Memory B cell (primary cell): Measurements from ENCODE around the gene RPL28.
A peak's percentile ranks its signal among the peaks of the same experiment; 100 is the strongest.
"Not testable (repeated sequence)": the region's sequence is repeated elsewhere in the genome, so short reads cannot be mapped to it uniquely, and the experiment has no call there.

Experiments
- ATAC-seq: fragments of 150-1000 bp; cut with Tn5 transposase; 2 replicates; pipeline ENCODE4 v1.10.0; 2021; ENCODE audit warnings: low read depth, mild to moderate bottlenecking, moderate library complexity
- DNase-seq, 2 donors: peaks; one replicate each; pipeline ENCODE4 v3.0.0; 2022; ENCODE audit warnings: low spot score in 2 of 2
- H3K27ac Mint-ChIP-seq: one replicate; pipeline ENCODE4 v1.8.0; 2022; ENCODE audit warnings: mild to moderate bottlenecking, moderate library complexity, mixed read lengths
- H3K27me3 Mint-ChIP-seq: one replicate; pipeline ENCODE4 v1.8.0; 2022; ENCODE audit warnings: mixed read lengths
- H3K36me3 Mint-ChIP-seq: one replicate; pipeline ENCODE4 v1.8.0; 2022; ENCODE audit warnings: mild to moderate bottlenecking, mixed read lengths
- H3K4me1 Mint-ChIP-seq: one replicate; pipeline ENCODE4 v1.8.0; 2022; ENCODE audit warnings: mixed read lengths
- H3K4me3 Mint-ChIP-seq: one replicate; pipeline ENCODE4 v1.8.0; 2022; ENCODE audit warnings: mild to moderate bottlenecking, moderate library complexity, mixed read lengths
- H3K9me3 Mint-ChIP-seq: one replicate; pipeline ENCODE4 v1.8.0; 2022; ENCODE audit warnings: mixed read lengths

RPL28 gene

GRCh38 chr19:55406826-55407549 is 21.3 kb downstream of the RPL28 start:
- peak overlapping the region; percentile 92 for H3K4me3 Mint-ChIP-seq
- ATAC-seq, result no peak
- peak overlapping the region; percentile 98 for H3K27ac Mint-ChIP-seq
- no peaks in the 10 kb centered on the region for H3K27me3 Mint-ChIP-seq
- DNase-seq, result no peak
- peaks cover 8% of the 10 kb centered on the region for H3K9me3 Mint-ChIP-seq
- peaks cover 17% of the 10 kb centered on the region for H3K4me1 Mint-ChIP-seq
- peaks cover 18% of the 10 kb centered on the region for H3K36me3 Mint-ChIP-seq

DNA sequence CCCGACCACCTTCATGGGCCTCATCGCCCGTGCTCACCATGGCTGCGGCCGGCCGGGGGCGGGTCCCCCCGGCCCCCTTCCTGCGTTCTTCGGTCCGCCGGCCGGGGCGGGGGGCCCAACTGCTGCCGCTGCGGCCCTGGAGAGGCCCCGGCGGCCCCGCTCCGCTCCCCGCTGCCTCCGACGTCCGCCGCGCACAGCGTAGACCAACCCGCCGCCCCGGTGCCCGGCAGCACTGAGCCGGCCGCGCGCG is 21.7 kb downstream of the RPL28 start, which contains the start of gene UBE2S:
UBE2S (minus strand) TSS at position 239 of the 250 bp plus-strand sequence; CDS start at position 40, 199 bp downstream.
- H3K27me3 Mint-ChIP-seq, ATAC-seq, DNase-seq, H3K9me3 Mint-ChIP-seq: not testable (repeated sequence)
- Mint-ChIP-seq H3K27ac (peak within 1 kb of the TSS; percentile 98), H3K4me1 (peaks cover 17% of the 10 kb centered on the region), H3K4me3 (peak within 1 kb of the TSS; percentile 92), H3K36me3 (peaks cover 18% of the 10 kb centered on the region)

- DNase-seq (peak; percentile 96 to 98), ATAC-seq (peak; percentile 82)
- H3K9me3 Mint-ChIP-seq, result peaks cover 8% of the 10 kb centered on the region
- H3K27me3 Mint-ChIP-seq, result no peaks in the 10 kb centered on the region
- peaks cover 17% of the 10 kb centered on the region for H3K4me1 Mint-ChIP-seq
- H3K4me3 Mint-ChIP-seq, result peak overlapping the region; percentile 92
- peak overlapping the region; percentile 98 for H3K27ac Mint-ChIP-seq
- peaks cover 18% of the 10 kb centered on the region for H3K36me3 Mint-ChIP-seq
Observed at GRCh38 chr19:55407800-55408532, 22.2 kb downstream of the RPL28 start.

GRCh38 chr19:55408533-55408872 is 22.8 kb downstream of the RPL28 start:
- H3K4me1 Mint-ChIP-seq, result peaks cover 17% of the 10 kb centered on the region
- ATAC-seq (no peak), DNase-seq (no peak)
- peak overlapping the region; percentile 92 for H3K4me3 Mint-ChIP-seq
- H3K27ac Mint-ChIP-seq, result peak overlapping the region; percentile 98
- H3K36me3 Mint-ChIP-seq, result peaks cover 15% of the 10 kb centered on the region
- H3K9me3 Mint-ChIP-seq, result peaks cover 8% of the 10 kb centered on the region
- no peaks in the 10 kb centered on the region for H3K27me3 Mint-ChIP-seq

GRCh38 chr19:55409179-55409578 is 23.4 kb downstream of the RPL28 start:
- Mint-ChIP-seq H3K4me1 (peaks cover 17% of the 10 kb centered on the region), H3K36me3 (peaks cover 12% of the 10 kb centered on the region), H3K4me3 (peak overlapping the region; percentile 92), H3K27ac (peak overlapping the region; percentile 98)
- DNase-seq, ATAC-seq, H3K9me3 Mint-ChIP-seq, H3K27me3 Mint-ChIP-seq: not testable (repeated sequence)

DNA sequence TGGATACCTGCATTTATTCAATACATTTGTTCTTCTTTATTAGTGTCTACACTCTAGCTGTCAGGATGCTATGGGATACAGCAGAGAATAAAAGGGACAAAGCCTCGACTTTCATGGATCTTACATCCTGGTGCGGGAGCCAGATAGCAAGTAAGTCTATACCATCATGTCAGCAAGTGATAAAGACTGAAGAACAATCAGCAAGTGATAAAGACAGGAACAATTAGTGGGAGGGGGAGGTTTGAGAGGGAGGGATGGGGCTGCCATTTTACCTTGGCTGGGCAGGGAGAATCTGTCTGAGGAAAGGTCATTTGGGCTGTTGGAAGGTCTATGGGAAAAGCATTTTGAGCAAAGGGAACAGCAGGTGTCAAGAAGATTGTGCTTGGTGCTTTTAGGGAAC is 24.4 kb downstream of the RPL28 start:
- Mint-ChIP-seq H3K4me1 (peaks cover 17% of the 10 kb centered on the region), H3K27ac (no peak overlapping the region), H3K36me3 (peaks cover 12% of the 10 kb centered on the region), H3K9me3 (peaks cover 8% of the 10 kb centered on the region), H3K27me3 (peaks cover 2% of the 10 kb centered on the region), H3K4me3 (no peak overlapping the region)
- no peak for DNase-seq
- no peak for ATAC-seq

- DNase-seq, result peak; percentile 37 to 43
- H3K36me3 Mint-ChIP-seq, result no peaks in the 10 kb centered on the region
Observed at GRCh38 chr19:55418185-55418584, 32.5 kb downstream of the RPL28 start.

GRCh38 chr19:55419103-55419502 is 33.4 kb downstream of the RPL28 start:
- no peaks in the 10 kb centered on the region for H3K36me3 Mint-ChIP-seq
- no peak overlapping the region for H3K27ac Mint-ChIP-seq
- no peak overlapping the region for H3K4me3 Mint-ChIP-seq
- no peaks in the 10 kb centered on the region for H3K4me1 Mint-ChIP-seq
- DNase-seq (no peak), ATAC-seq (no peak)
- H3K9me3 Mint-ChIP-seq, result no peaks in the 10 kb centered on the region
- peaks cover 6% of the 10 kb centered on the region for H3K27me3 Mint-ChIP-seq

More at GRCh38 chr19:55418185-55418584, 32.5 kb downstream of the RPL28 start:
- Mint-ChIP-seq H3K27ac (no peak overlapping the region), H3K4me1 (no peaks in the 10 kb centered on the region), H3K27me3 (peaks cover 5% of the 10 kb centered on the region), H3K9me3 (no peaks in the 10 kb centered on the region), H3K4me3 (no peak overlapping the region)
- ATAC-seq, result peak; percentile 78

- ATAC-seq, result no peak
- H3K36me3 Mint-ChIP-seq, result no peaks in the 10 kb centered on the region
- no peaks in the 10 kb centered on the region for H3K4me1 Mint-ChIP-seq
- H3K27ac Mint-ChIP-seq, result no peak overlapping the region
- H3K27me3 Mint-ChIP-seq, result peaks cover 8% of the 10 kb centered on the region
- no peak overlapping the region for H3K4me3 Mint-ChIP-seq
- no peaks in the 10 kb centered on the region for H3K9me3 Mint-ChIP-seq
- no peak for DNase-seq
Observed at GRCh38 chr19:55419624-55420236, 34.0 kb downstream of the RPL28 start.

DNA sequence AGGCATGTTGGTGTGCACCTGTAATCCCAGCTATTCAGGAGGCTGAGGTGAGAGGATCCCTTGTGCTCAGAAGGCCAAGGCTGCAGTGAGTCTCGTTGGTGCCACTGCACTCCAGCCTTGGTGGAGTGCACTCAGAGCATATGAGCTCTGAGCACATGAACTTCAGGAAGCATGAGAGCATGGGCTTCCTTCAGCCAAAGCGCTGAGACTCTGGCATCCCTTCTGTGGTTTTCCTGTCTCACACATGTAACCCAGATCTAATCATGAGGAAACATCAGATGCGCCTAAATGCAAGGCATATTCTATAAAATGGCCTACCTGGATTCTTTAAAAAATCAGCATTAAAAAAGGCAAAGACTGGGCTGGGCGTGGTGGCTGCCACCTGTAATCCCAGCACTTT is 35.5 kb downstream of the RPL28 start:
- H3K4me1 Mint-ChIP-seq, H3K36me3 Mint-ChIP-seq, H3K4me3 Mint-ChIP-seq, DNase-seq, ATAC-seq, H3K27ac Mint-ChIP-seq, H3K9me3 Mint-ChIP-seq: not testable (repeated sequence)
- peaks cover 11% of the 10 kb centered on the region for H3K27me3 Mint-ChIP-seq

- Mint-ChIP-seq H3K4me3 (no peak overlapping the region), H3K36me3 (no peaks in the 10 kb centered on the region), H3K9me3 (no peaks in the 10 kb centered on the region), H3K27me3 (peaks cover 14% of the 10 kb centered on the region), H3K4me1 (no peaks in the 10 kb centered on the region), H3K27ac (no peak overlapping the region)
- no peak for DNase-seq
- ATAC-seq, result no peak
Observed at GRCh38 chr19:55423225-55424005, 37.7 kb downstream of the RPL28 start.

DNA sequence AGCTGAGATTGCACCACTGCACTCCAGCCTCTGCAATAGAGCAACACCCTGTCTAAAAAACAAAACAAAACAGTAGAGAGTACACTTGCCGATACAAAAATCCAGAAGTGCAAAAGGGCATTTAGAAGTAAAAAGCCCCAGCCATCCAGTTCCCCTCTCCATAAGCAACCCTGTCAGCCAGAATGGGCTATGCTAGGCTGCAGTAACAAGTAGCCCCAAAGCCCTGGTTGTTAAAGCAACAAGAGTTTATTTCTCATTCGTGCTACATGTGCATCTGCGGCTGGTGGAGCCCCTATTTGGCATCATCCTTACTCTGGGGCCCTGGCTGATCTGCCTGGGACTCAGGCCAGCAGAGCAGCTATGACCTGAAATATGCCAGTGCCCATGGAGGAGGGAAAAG is 38.8 kb downstream of the RPL28 start:
- no peak for ATAC-seq
- no peaks in the 10 kb centered on the region for H3K4me1 Mint-ChIP-seq
- H3K27ac Mint-ChIP-seq, result no peak overlapping the region

DNA sequence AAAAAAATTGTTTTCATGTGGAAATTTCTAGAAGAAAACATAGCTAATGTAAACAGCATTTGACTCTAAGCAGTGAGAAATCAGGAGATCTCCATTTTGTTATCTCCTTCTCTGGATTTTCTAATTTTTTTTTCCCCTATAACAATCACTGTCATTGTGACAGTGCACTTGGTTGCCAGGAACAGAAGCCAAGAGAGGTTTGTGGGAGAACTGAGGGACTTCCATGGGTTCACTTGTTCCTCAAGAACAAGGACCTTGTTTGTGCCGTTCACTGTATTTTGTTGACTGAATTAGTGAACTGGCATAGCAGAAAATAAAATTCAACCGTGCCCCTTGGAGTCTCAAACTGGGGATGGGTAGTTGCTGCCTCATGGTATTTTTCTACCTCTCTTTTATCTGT is 40.3 kb downstream of the RPL28 start:
- H3K27me3 Mint-ChIP-seq, result peaks cover 28% of the 10 kb centered on the region
- H3K4me3 Mint-ChIP-seq, result no peak overlapping the region
- H3K36me3 Mint-ChIP-seq, result peaks cover 2% of the 10 kb centered on the region
- DNase-seq, result no peak
- no peak for ATAC-seq
- H3K4me1 Mint-ChIP-seq, result no peaks in the 10 kb centered on the region
- no peak overlapping the region for H3K27ac Mint-ChIP-seq
- no peaks in the 10 kb centered on the region for H3K9me3 Mint-ChIP-seq

More for the DNA sequence above, 38.8 kb downstream of the RPL28 start:
- peaks cover 19% of the 10 kb centered on the region for H3K27me3 Mint-ChIP-seq
- H3K36me3 Mint-ChIP-seq, result peaks cover 2% of the 10 kb centered on the region
- DNase-seq, result no peak
- no peaks in the 10 kb centered on the region for H3K9me3 Mint-ChIP-seq
- H3K4me3 Mint-ChIP-seq, result no peak overlapping the region

- ATAC-seq, result no peak
- Mint-ChIP-seq H3K36me3 (peaks cover 2% of the 10 kb centered on the region), H3K27me3 (peaks cover 30% of the 10 kb centered on the region), H3K9me3 (no peaks in the 10 kb centered on the region), H3K4me3 (no peak overlapping the region), H3K27ac (no peak overlapping the region), H3K4me1 (no peaks in the 10 kb centered on the region)
- no peak for DNase-seq
Observed at GRCh38 chr19:55431183-55431582, 45.5 kb downstream of the RPL28 start.
